ENCODE data around the gene MYL3. TPM values are rescaled to one million over a fixed set of nuclear protein-coding genes. Genes with fewer than 3 reads are reported as not detected.

The MYL3 gene
- total RNA-seq, 1 donor from 2014 or later, result 7,440 TPM

DNA sequence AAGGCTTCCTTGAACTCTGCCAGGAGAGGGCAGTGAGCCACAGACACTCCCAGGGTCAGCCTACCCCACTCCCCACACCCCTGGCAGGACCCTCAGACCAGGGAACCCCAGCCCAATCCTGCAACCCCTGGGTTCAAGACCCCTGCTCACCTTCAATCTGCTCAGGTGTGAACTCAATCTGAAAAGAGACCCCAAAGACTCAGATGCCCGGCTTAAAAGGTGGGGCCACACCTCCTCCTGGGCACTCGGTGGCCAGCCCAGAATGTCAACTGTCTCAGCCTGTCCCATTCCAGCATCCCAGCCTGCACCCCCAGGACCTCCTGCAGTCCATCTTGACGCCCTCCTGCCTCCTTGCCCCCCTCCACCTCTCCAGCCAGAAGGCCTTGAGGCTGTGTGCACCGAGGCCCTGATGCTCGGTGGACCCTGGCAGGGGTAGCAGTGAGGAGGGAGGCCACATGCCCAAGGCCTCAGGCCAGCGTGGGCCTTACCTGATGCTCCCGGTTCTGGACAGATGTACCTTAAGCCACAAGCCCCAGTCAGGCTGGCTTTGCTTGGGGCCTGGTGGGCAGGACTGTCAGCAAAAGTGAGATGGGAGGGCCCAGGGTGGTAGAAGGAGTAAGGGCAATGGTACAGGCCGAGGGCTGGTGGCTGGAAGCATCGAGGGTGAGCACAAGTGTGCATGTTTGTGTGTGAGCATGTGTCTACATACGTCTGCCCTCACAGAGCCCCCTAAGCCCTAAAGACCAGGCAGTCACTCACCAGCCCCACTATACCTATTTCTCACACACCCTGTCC, 2.2 kb downstream of the MYL3 start:
- TF ChIP-seq, protein P1, sequence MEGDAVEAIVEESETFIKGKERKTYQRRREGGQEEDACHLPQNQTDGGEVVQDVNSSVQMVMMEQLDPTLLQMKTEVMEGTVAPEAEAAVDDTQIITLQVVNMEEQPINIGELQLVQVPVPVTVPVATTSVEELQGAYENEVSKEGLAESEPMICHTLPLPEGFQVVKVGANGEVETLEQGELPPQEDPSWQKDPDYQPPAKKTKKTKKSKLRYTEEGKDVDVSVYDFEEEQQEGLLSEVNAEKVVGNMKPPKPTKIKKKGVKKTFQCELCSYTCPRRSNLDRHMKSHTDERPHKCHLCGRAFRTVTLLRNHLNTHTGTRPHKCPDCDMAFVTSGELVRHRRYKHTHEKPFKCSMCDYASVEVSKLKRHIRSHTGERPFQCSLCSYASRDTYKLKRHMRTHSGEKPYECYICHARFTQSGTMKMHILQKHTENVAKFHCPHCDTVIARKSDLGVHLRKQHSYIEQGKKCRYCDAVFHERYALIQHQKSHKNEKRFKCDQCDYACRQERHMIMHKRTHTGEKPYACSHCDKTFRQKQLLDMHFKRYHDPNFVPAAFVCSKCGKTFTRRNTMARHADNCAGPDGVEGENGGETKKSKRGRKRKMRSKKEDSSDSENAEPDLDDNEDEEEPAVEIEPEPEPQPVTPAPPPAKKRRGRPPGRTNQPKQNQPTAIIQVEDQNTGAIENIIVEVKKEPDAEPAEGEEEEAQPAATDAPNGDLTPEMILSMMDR (IDR thresholded peaks at IDR 0.05; ENCODE audit: borderline replicate concordance), result no peak
- intact Hi-C loops (cut with micrococcal nuclease), result loop anchor here (5.0 kb wide), 1 partner anchor 36 kb away; no protein-coding TSS in a partner anchor
- H3K4me1 ChIP-seq, result peaks cover 64% of the 10 kb centered on the region
- peaks cover 59% of the 10 kb centered on the region for H3K36me3 ChIP-seq
- DNase-seq, result peak; percentile 14
- peak overlapping the region; percentile 70 for H3K4me3 ChIP-seq
- no peaks in the 10 kb centered on the region for H3K27me3 ChIP-seq (ENCODE audit: low read depth)
- no peaks in the 10 kb centered on the region for H3K9me3 ChIP-seq (replicated peaks)
- H3K27ac ChIP-seq (replicated peaks), result peak overlapping the region; percentile 95

DNA sequence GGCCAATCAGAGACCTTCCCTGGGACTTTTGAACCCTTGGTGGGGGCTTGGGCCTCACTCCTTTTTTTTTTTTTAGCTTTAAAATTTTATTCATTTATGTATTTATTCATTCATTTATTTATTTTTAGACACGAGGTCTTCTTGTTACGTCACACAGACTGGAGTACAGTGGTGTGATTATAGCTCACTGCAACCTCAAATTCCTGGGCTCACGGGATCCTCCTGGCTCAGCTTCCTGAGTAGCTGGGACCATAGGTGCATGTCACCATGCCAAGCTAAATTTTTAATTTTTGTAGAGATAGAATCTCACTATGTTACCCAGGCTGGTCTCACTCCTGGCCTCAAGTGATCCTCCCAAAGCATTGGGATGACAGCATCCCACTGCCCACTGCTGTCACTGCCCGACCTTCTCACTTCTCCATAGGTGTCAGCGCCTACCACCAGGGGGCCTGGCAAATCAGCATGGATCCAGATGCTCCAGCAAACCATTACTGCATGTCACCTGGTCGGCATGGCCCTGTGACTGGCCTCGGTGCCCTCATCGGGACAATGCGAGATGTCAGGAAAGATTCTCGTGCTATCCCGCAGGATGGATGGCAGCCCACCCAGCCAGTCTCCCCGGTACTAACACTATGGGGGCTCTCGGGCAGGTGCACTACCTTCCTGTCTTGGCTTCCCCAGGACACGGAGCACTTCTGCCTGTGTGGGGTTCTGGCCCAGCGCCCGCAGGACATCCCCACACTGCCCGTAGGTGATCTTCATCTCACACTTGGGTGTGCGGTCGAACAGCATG, 3.0 kb downstream of the MYL3 start:
- TF ChIP-seq, protein P1 (IDR thresholded peaks at IDR 0.05; ENCODE audit: borderline replicate concordance), result peak; percentile 58
- Histone ChIP-seq H3K9me3 (replicated peaks) (no peaks in the 10 kb centered on the region), H3K27ac (replicated peaks) (peak overlapping the region; percentile 95), H3K4me1 (peaks cover 57% of the 10 kb centered on the region), H3K4me3 (peak overlapping the region; percentile 70), H3K27me3 (ENCODE audit: low read depth) (no peaks in the 10 kb centered on the region), H3K36me3 (peaks cover 59% of the 10 kb centered on the region)
- intact Hi-C loops (cut with micrococcal nuclease), result loop anchor here (5.0 kb wide), 1 partner anchor 37 kb away; no protein-coding TSS in a partner anchor
- DNase-seq, result peak; percentile 44

- peak; percentile 11 for DNase-seq
- TF ChIP-seq, protein P1 (IDR thresholded peaks at IDR 0.05; ENCODE audit: borderline replicate concordance), result no peak
- intact Hi-C loops (cut with micrococcal nuclease), result no loop called here
- peaks cover 46% of the 10 kb centered on the region for H3K4me1 ChIP-seq
- peak overlapping the region; percentile 70 for H3K4me3 ChIP-seq
- no peaks in the 10 kb centered on the region for H3K27me3 ChIP-seq (ENCODE audit: low read depth)
- H3K9me3 ChIP-seq (replicated peaks), result no peaks in the 10 kb centered on the region
- H3K27ac ChIP-seq (replicated peaks), result peak overlapping the region; percentile 95
- peaks cover 59% of the 10 kb centered on the region for H3K36me3 ChIP-seq
Measured at GRCh38 chr3:46859001-46859710, 4.1 kb downstream of the MYL3 start.

DNA sequence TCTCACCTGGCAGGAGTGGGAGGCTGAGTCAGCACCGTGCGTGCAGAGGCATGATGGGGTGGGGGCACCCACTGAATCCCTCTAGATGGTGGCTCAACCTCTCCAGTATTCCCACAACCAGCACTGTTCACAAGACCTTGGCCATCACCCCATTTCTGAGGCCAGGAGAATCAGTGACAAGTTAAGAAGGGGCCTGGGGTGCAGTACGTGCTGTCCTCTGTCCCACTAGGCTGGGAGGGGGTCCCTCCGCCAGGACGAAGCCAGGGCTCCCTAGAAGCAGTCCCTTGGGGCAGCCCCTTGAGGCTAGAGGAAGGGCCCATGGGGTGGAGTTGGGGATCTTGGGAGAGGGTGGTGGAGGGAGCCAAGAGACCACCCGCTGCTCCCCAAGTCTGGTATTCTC, 4.8 kb downstream of the MYL3 start:
- intact Hi-C loops (cut with micrococcal nuclease), result no loop called here
- peak overlapping the region; percentile 70 for H3K4me3 ChIP-seq
- H3K4me1 ChIP-seq, result peaks cover 45% of the 10 kb centered on the region
- peak; percentile 11 for DNase-seq
- TF ChIP-seq, protein P1 (IDR thresholded peaks at IDR 0.05; ENCODE audit: borderline replicate concordance), result no peak
- H3K27ac ChIP-seq (replicated peaks), result peak overlapping the region; percentile 95
- H3K36me3 ChIP-seq, result peaks cover 59% of the 10 kb centered on the region
- H3K27me3 ChIP-seq (ENCODE audit: low read depth), result no peaks in the 10 kb centered on the region
- H3K9me3 ChIP-seq (replicated peaks), result no peaks in the 10 kb centered on the region

Measured in left ventricle myocardium inferior (tissue), 1 donor.